ENCODE data around the gene DOK3. TPM values are rescaled to one million over a fixed set of nuclear protein-coding genes. Genes with fewer than 3 reads are reported as not detected.

The DOK3 gene
- total RNA-seq, 3 donors from 2014 or later: 1.6 to 7.2 (median 6.6) TPM

DNA sequence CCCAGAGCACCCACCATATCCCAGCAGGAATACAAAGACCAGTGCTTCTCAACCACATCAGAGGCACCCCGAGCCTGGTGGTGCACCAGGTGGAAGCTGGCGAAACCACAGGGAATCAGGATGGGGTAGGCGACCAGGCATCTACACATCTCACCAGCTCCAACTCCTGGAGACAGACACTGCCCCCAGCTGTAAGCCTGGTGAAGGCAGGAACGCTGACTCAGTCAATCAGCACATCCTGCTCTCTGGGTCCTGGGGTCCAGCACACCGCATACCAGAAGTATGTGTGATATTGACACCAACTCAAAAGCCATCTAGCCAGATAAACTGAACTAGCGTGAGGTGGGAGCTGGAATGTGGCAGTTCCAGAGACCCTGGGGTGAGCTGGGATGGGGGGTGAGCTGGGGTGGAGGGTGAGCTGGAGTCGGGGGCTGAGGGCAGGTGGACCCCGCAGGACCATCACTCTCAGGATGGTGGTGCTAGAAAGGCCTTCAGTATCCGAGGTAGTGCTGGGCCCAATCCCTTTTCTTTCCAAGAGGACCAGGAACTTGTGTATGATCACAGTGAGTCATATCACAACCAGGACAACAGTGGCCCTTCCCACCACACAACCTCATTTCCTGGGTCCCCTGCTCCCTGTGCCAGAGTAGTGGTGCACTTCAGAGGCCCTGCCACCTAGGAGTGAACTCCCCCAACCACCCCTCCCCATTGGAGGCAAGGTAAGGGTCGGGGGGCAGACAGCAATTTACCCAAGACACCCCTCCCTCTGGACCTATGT lies 38.7 kb downstream of the DOK3 start:
- no peak for TF ChIP-seq POLR2A (IDR thresholded peaks at IDR 0.05)
- TF ChIP-seq CTCF (IDR thresholded peaks at IDR 0.05): no peak
- no peak for TF ChIP-seq POLR2AphosphoS5 (IDR thresholded peaks at IDR 0.05)
- DNase-seq (ENCODE audit: low spot score in 2 of 2): no peak
- H3K27me3 ChIP-seq: no peaks in the 10 kb centered on the region
- intact Hi-C loops (cut with DNase I; ENCODE audit: low total_unique reads): no loop called here
- no peaks in the 10 kb centered on the region for H3K9me3 ChIP-seq
- H3K27ac ChIP-seq: peak overlapping the region in 1 of 2 donors; percentile 77
- no peaks in the 10 kb centered on the region for H3K36me3 ChIP-seq
- peak overlapping the region in 1 of 3 donors; percentile 96 for H3K4me3 ChIP-seq
- H3K4me1 ChIP-seq: peaks cover 8 to 14% of the 10 kb centered on the region in 2 donors

DNA sequence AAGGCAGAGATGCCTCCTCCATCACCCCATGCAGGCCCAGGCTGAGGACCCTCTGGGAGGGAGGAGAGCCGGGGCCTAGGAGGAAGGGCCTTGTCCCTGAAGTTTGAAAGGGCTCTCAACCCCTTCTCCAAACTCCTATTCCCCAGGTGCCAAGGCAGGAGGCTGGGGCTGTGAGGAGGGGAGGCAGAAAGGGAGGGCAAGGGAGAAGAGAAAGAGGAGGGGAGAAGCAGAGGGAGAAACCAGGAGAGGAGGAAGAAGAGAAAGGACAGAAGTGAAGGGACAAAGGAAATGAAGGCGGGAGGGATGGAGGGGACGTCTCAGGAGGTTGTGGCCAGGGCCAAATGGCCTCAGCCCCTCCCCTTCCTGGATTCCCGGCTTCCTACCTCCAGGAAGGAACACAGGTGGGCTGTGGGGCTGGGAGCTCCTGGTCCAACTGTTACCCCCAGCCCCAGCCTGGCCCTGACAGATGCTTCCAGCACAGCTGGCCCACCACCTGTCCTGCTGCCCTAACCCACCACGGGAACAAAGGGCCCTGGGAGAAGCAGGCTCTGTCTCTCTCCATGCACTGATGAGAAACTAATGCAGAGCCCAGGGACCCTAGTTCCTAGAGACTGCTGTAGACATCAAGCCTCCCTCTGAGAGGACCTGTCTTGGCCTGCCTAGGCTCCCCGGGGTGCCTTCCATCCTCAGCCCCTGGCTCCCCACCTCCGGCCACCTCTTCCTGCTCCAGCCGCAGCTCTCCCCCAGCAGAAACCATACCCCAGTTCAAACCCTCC lies 39.7 kb downstream of the DOK3 start:
- Histone ChIP-seq H3K36me3 (no peaks in the 10 kb centered on the region), H3K9me3 (no peaks in the 10 kb centered on the region), H3K4me3 (peak overlapping the region in 1 of 3 donors; percentile 16), H3K27me3 (no peaks in the 10 kb centered on the region), H3K27ac (peak overlapping the region; percentile 36 to 49), H3K4me1 (peaks cover 8 to 14% of the 10 kb centered on the region in 2 donors)
- no peak for TF ChIP-seq POLR2AphosphoS5 (IDR thresholded peaks at IDR 0.05)
- no peak for TF ChIP-seq CTCF (IDR thresholded peaks at IDR 0.05)
- no peak for TF ChIP-seq POLR2A (IDR thresholded peaks at IDR 0.05)
- no peak for DNase-seq (ENCODE audit: low spot score in 2 of 2)
- intact Hi-C loops (cut with DNase I; ENCODE audit: low total_unique reads): no loop called here

- Histone ChIP-seq H3K9me3 (no peaks in the 10 kb centered on the region), H3K4me3 (no peak overlapping the region), H3K27ac (peak overlapping the region in 1 of 2 donors; percentile 49), H3K27me3 (no peaks in the 10 kb centered on the region), H3K4me1 (peaks cover 8 to 14% of the 10 kb centered on the region in 2 donors), H3K36me3 (no peaks in the 10 kb centered on the region)
- intact Hi-C loops (cut with DNase I; ENCODE audit: low total_unique reads): no loop called here
- TF ChIP-seq POLR2AphosphoS5 (IDR thresholded peaks at IDR 0.05): no peak
- no peak for TF ChIP-seq CTCF (IDR thresholded peaks at IDR 0.05)
- no peak for TF ChIP-seq POLR2A (IDR thresholded peaks at IDR 0.05)
- no peak for DNase-seq (ENCODE audit: low spot score in 2 of 2)
Observed at GRCh38 chr5:177468685-177469628, 40.7 kb downstream of the DOK3 start.

DNA sequence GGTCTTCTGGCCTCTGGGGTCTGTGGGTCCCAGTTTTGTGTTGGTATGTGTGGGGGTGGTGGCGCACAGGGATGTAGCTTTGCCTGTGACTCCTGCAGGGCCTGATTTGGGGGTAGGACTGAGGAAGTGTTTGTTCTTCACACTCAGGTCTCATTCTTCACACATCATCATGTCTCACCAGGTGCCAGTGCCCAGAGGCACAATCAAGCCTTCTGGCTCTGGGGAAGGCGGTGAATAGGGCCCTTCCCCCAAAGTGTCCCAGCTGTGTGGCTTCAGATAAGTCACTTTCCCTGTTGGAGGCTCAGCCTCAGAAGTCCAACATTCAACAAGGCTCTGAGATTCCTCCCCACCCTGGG lies 41.3 kb downstream of the DOK3 start:
- no peak for DNase-seq (ENCODE audit: low spot score in 2 of 2)
- TF ChIP-seq POLR2AphosphoS5 (IDR thresholded peaks at IDR 0.05) (no peak), POLR2A (IDR thresholded peaks at IDR 0.05) (no peak), CTCF (IDR thresholded peaks at IDR 0.05) (no peak)
- intact Hi-C loops (cut with DNase I; ENCODE audit: low total_unique reads): no loop called here
- no peaks in the 10 kb centered on the region for H3K27me3 ChIP-seq
- no peaks in the 10 kb centered on the region for H3K36me3 ChIP-seq
- peaks cover 8 to 14% of the 10 kb centered on the region in 2 donors for H3K4me1 ChIP-seq
- no peaks in the 10 kb centered on the region for H3K9me3 ChIP-seq
- H3K27ac ChIP-seq: no peak overlapping the region
- H3K4me3 ChIP-seq: no peak overlapping the region
